ENCODE measurements around the gene GNRHR. TPM values are rescaled to one million over a fixed set of nuclear protein-coding genes. Genes with fewer than 3 reads are reported as not detected.

The GNRHR gene
- total and polyA plus RNA-seq, 7 experiments from 2014 or later, result not detected

GRCh38 chr4:67751260-67751659 is 2.9 kb downstream of the GNRHR start:
- Histone ChIP-seq H3K27me3 (ENCODE audit: control insufficient read depth in 2 of 2, insufficient read depth in 2 of 2, low read length in 2 of 2) (no peaks in the 10 kb centered on the region), H3K36me3 (ENCODE audit: control insufficient read depth in 2 of 3, insufficient read depth in 3 of 3, low read length in 3 of 3) (no peaks in the 10 kb centered on the region), H3K9me3 (ENCODE audit: control insufficient read depth in 2 of 3, low read length in 3 of 3) (no peaks in the 10 kb centered on the region), H3K4me1 (ENCODE audit: control insufficient read depth in 2 of 2, insufficient read depth in 2 of 2, low read length in 2 of 2) (no peaks in the 10 kb centered on the region), H3K4me3 (ENCODE audit: low read length) (no peak overlapping the region), H3K27ac (ENCODE audit: low read depth, low read length) (no peak overlapping the region)
- ATAC-seq (no peak), DNase-seq (no peak)
- Mint-ChIP-seq H3K36me3 (peaks cover 0 to 5% (median 0%) of the 10 kb centered on the region in 5 donors), H3K27me3 (no peaks in the 10 kb centered on the region), H3K9me3 (no peaks in the 10 kb centered on the region), H3K27ac (no peak overlapping the region), H3K4me3 (no peak overlapping the region), H3K4me1 (peaks cover 0 to 7% (median 0%) of the 10 kb centered on the region in 7 donors)
- intact Hi-C loops (cut with micrococcal nuclease), result no loop called here
- ChIA-PET POLR2A (no interaction called here), CTCF (no interaction called here)

GRCh38 chr4:67750691-67751090 is 3.5 kb downstream of the GNRHR start:
- H3K27ac Mint-ChIP-seq, result no peak overlapping the region
- Histone ChIP-seq H3K4me3 (ENCODE audit: low read length) (no peak overlapping the region), H3K9me3 (ENCODE audit: control insufficient read depth in 2 of 3, low read length in 3 of 3) (no peaks in the 10 kb centered on the region), H3K36me3 (ENCODE audit: control insufficient read depth in 2 of 3, insufficient read depth in 3 of 3, low read length in 3 of 3) (no peaks in the 10 kb centered on the region), H3K4me1 (ENCODE audit: control insufficient read depth in 2 of 2, insufficient read depth in 2 of 2, low read length in 2 of 2) (no peaks in the 10 kb centered on the region), H3K27ac (ENCODE audit: low read depth, low read length) (no peak overlapping the region), H3K27me3 (ENCODE audit: control insufficient read depth in 2 of 2, insufficient read depth in 2 of 2, low read length in 2 of 2) (no peaks in the 10 kb centered on the region)
- no peaks in the 10 kb centered on the region for H3K9me3 Mint-ChIP-seq
- POLR2A ChIA-PET, result no interaction called here
- H3K4me3 Mint-ChIP-seq, result no peak overlapping the region
- ATAC-seq (no peak), DNase-seq (no peak)
- intact Hi-C loops (cut with micrococcal nuclease), result no loop called here
- peaks cover 0 to 5% (median 0%) of the 10 kb centered on the region in 5 donors for H3K36me3 Mint-ChIP-seq
- peaks cover 0 to 9% (median 0%) of the 10 kb centered on the region in 7 donors for H3K4me1 Mint-ChIP-seq
- CTCF ChIA-PET, result interaction anchor here (0.7 kb wide), 1 partner anchor 101 kb away, joined by 3 read pairs; no protein-coding TSS in a partner anchor
- H3K27me3 Mint-ChIP-seq, result no peaks in the 10 kb centered on the region

GRCh38 chr4:67749286-67749685 is 4.9 kb downstream of the GNRHR start:
- Histone ChIP-seq H3K4me3 (ENCODE audit: low read length) (no peak overlapping the region), H3K4me1 (ENCODE audit: control insufficient read depth in 2 of 2, insufficient read depth in 2 of 2, low read length in 2 of 2) (no peaks in the 10 kb centered on the region), H3K36me3 (ENCODE audit: control insufficient read depth in 2 of 3, insufficient read depth in 3 of 3, low read length in 3 of 3) (no peaks in the 10 kb centered on the region), H3K9me3 (ENCODE audit: control insufficient read depth in 2 of 3, low read length in 3 of 3) (no peaks in the 10 kb centered on the region), H3K27me3 (ENCODE audit: control insufficient read depth in 2 of 2, insufficient read depth in 2 of 2, low read length in 2 of 2) (no peaks in the 10 kb centered on the region), H3K27ac (ENCODE audit: low read depth, low read length) (no peak overlapping the region)
- ATAC-seq (no peak), DNase-seq (no peak)
- Mint-ChIP-seq H3K27me3 (no peaks in the 10 kb centered on the region), H3K4me1 (peaks cover 0 to 9% (median 0%) of the 10 kb centered on the region in 7 donors), H3K27ac (no peak overlapping the region), H3K36me3 (peaks cover 0 to 5% (median 0%) of the 10 kb centered on the region in 5 donors), H3K9me3 (no peaks in the 10 kb centered on the region), H3K4me3 (no peak overlapping the region)
- ChIA-PET POLR2A (no interaction called here), CTCF (interaction anchor here (0.7 to 1.5 kb wide), 3 partner anchors 11 to 28 kb away, joined by 4 read pairs; no protein-coding TSS in a partner anchor)
- intact Hi-C loops (cut with micrococcal nuclease), result loop anchor here in 1 of 2 donors (5.0 kb wide), 1 partner anchor 163 kb away; no protein-coding TSS in a partner anchor

GRCh38 chr4:67746797-67747495 is 7.2 kb downstream of the GNRHR start:
- H3K4me3 Mint-ChIP-seq, result no peak overlapping the region
- no peaks in the 10 kb centered on the region for H3K4me1 ChIP-seq (ENCODE audit: control insufficient read depth in 2 of 2, insufficient read depth in 2 of 2, low read length in 2 of 2)
- H3K4me1 Mint-ChIP-seq, result peaks cover 0 to 14% (median 0%) of the 10 kb centered on the region in 7 donors
- H3K9me3 ChIP-seq (ENCODE audit: control insufficient read depth in 2 of 3, low read length in 3 of 3), result no peaks in the 10 kb centered on the region
- POLR2A ChIA-PET, result no interaction called here
- intact Hi-C loops (cut with micrococcal nuclease), result loop anchor here (1.0 to 5.0 kb wide), 6 partner anchors 15 to 629 kb away; partner anchors contain the start of genes CENPC (in 1 of the 2) and UBA6 (in 1 of the 2)
- no peaks in the 10 kb centered on the region for H3K9me3 Mint-ChIP-seq
- H3K27ac ChIP-seq (ENCODE audit: low read depth, low read length), result no peak overlapping the region
- H3K27ac Mint-ChIP-seq, result no peak overlapping the region
- ATAC-seq, result no peak
- no peak overlapping the region for H3K4me3 ChIP-seq (ENCODE audit: low read length)
- H3K36me3 ChIP-seq (ENCODE audit: control insufficient read depth in 2 of 3, insufficient read depth in 3 of 3, low read length in 3 of 3), result no peaks in the 10 kb centered on the region
- CTCF ChIA-PET, result interaction anchor here (0.6 to 1.4 kb wide), 8 partner anchors 9 to 628 kb away, joined by 3 to 6 read pairs (median 4); no protein-coding TSS in a partner anchor
- peaks cover 0 to 8% (median 0%) of the 10 kb centered on the region in 5 donors for H3K36me3 Mint-ChIP-seq
- H3K27me3 Mint-ChIP-seq, result no peaks in the 10 kb centered on the region
- no peaks in the 10 kb centered on the region for H3K27me3 ChIP-seq (ENCODE audit: control insufficient read depth in 2 of 2, insufficient read depth in 2 of 2, low read length in 2 of 2)
- DNase-seq, result peak in 5 of 9 donors; percentile 27 to 48 (median 41)

- ChIA-PET CTCF (interaction anchor here (0.7 to 1.1 kb wide), 3 partner anchors 13 to 189 kb away, joined by 3 to 4 read pairs (median 4); partner anchors contain the start of gene UBA6), POLR2A (no interaction called here)
- H3K27ac ChIP-seq (ENCODE audit: low read depth, low read length), result no peak overlapping the region
- no peak for ATAC-seq
- H3K4me1 Mint-ChIP-seq, result peaks cover 0 to 16% (median 0%) of the 10 kb centered on the region in 7 donors
- peaks cover 0 to 5% (median 0%) of the 10 kb centered on the region in 5 donors for H3K27me3 Mint-ChIP-seq
- no peak overlapping the region for H3K4me3 ChIP-seq (ENCODE audit: low read length)
- no peak overlapping the region for H3K4me3 Mint-ChIP-seq
- no peaks in the 10 kb centered on the region for H3K36me3 ChIP-seq (ENCODE audit: control insufficient read depth in 2 of 3, insufficient read depth in 3 of 3, low read length in 3 of 3)
- intact Hi-C loops (cut with micrococcal nuclease), result loop anchor here in 1 of 2 donors (5.0 kb wide), 1 partner anchor 168 kb away; no protein-coding TSS in a partner anchor
- H3K9me3 ChIP-seq (ENCODE audit: control insufficient read depth in 2 of 3, low read length in 3 of 3), result no peaks in the 10 kb centered on the region
- peaks cover 0 to 17% (median 0%) of the 10 kb centered on the region in 5 donors for H3K36me3 Mint-ChIP-seq
- H3K27me3 ChIP-seq (ENCODE audit: control insufficient read depth in 2 of 2, insufficient read depth in 2 of 2, low read length in 2 of 2), result no peaks in the 10 kb centered on the region
- H3K4me1 ChIP-seq (ENCODE audit: control insufficient read depth in 2 of 2, insufficient read depth in 2 of 2, low read length in 2 of 2), result no peaks in the 10 kb centered on the region
- no peak for DNase-seq
- H3K27ac Mint-ChIP-seq, result no peak overlapping the region
- H3K9me3 Mint-ChIP-seq, result no peaks in the 10 kb centered on the region
Measured at GRCh38 chr4:67744561-67745283, 9.5 kb downstream of the GNRHR start.

GRCh38 chr4:67743194-67743593 is 11.0 kb downstream of the GNRHR start:
- peaks cover 0 to 5% (median 0%) of the 10 kb centered on the region in 5 donors for H3K27me3 Mint-ChIP-seq
- no peak overlapping the region for H3K27ac ChIP-seq (ENCODE audit: low read depth, low read length)
- POLR2A ChIA-PET, result no interaction called here
- H3K27ac Mint-ChIP-seq, result no peak overlapping the region
- H3K36me3 Mint-ChIP-seq, result peaks cover 0 to 17% (median 0%) of the 10 kb centered on the region in 5 donors
- DNase-seq (no peak), ATAC-seq (no peak)
- no peak overlapping the region for H3K4me3 ChIP-seq (ENCODE audit: low read length)
- H3K9me3 Mint-ChIP-seq, result no peaks in the 10 kb centered on the region
- H3K4me1 ChIP-seq (ENCODE audit: control insufficient read depth in 2 of 2, insufficient read depth in 2 of 2, low read length in 2 of 2), result no peaks in the 10 kb centered on the region
- no peaks in the 10 kb centered on the region for H3K27me3 ChIP-seq (ENCODE audit: control insufficient read depth in 2 of 2, insufficient read depth in 2 of 2, low read length in 2 of 2)
- no peaks in the 10 kb centered on the region for H3K9me3 ChIP-seq (ENCODE audit: control insufficient read depth in 2 of 3, low read length in 3 of 3)
- H3K36me3 ChIP-seq (ENCODE audit: control insufficient read depth in 2 of 3, insufficient read depth in 3 of 3, low read length in 3 of 3), result no peaks in the 10 kb centered on the region
- CTCF ChIA-PET, result no interaction called here
- H3K4me1 Mint-ChIP-seq, result peaks cover 0 to 16% (median 1%) of the 10 kb centered on the region in 7 donors
- intact Hi-C loops (cut with micrococcal nuclease), result no loop called here
- no peak overlapping the region for H3K4me3 Mint-ChIP-seq

All from naive thymus-derived CD4-positive, alpha-beta T cell (primary cell).